ENCODE data around the gene GPR55.

- TF ChIP-seq POLR2A (IDR thresholded peaks at IDR 0.05), result no peak
- no peak for TF ChIP-seq EP300 (IDR thresholded peaks at IDR 0.05)
- no peak for TF ChIP-seq CTCF (IDR thresholded peaks at IDR 0.05)
Measured at GRCh38 chr2:230957756-230958391, 32.8 kb upstream of the GPR55 start.

Data from stomach (tissue), 4 donors.